GM12878 (cell line): ENCODE measurements around the gene TGFBI. TPM values are rescaled to one million over a fixed set of nuclear protein-coding genes. Genes with fewer than 3 reads are reported as not detected.

Experiments used
- ATAC-seq: fragments of 200-7000 bp; cut with Tn5 transposase; 3 replicates; pipeline ENCODE4 v1.9.1; 2020; ENCODE audit warnings: mild to moderate bottlenecking, moderate library complexity
- BruUV-seq: library from RNA; stranded (reverse); fragments of 400-500 nt; replicated peaks from 2 replicates; lab custom pipeline; 2021; lab: Mats Ljungman, UMichigan
- CTCF ChIA-PET: fragments of 300-600 bp; sonication (Branson Sonifier 250); formaldehyde crosslinking; extraction: SDS; loops from one replicate; lab custom pipeline; 2021; ENCODE audit warnings: inconsistent platforms; lab: Yijun Ruan, JAX
- POLR2A ChIA-PET: fragments of 350-600 bp; formaldehyde crosslinking; extraction: SDS; loops from one replicate; lab custom pipeline; 2021; ENCODE audit warnings: inconsistent platforms; lab: Charles Lee
- RAD21 ChIA-PET: fragments of 300-600 bp; sonication (Branson Sonifier 250); formaldehyde crosslinking; loops from one replicate; lab custom pipeline; 2023; ENCODE audit warnings: antibody characterized with exemption; ENCODE audit not compliant: unreplicated experiment; lab: Charles Lee
- SMC1A ChIA-PET: fragments of 300-600 bp; sonication (Branson Sonifier 250); formaldehyde crosslinking; loops from one replicate; lab custom pipeline; 2023; ENCODE audit not compliant: unreplicated experiment, uncharacterized antibody; lab: Charles Lee
- DNase-seq: peaks from one replicate; pipeline ENCODE4 v3.0.0-alpha.2; 2011; ENCODE audit warnings: low read depth, low spot score
- FAIRE-seq: peaks from 3 replicates; lab custom pipeline; 2011; peaks lifted over from hg19 to GRCh38; lab: Jason Lieb, UNC
- H2AFZ ChIP-seq: 2 replicates; pipeline ENCODE4 v1.6.0; 2011; ENCODE audit warnings: low read depth, low read length, control low read depth; ENCODE audit not compliant: control insufficient read depth
- H3K27ac ChIP-seq: 2 replicates; pipeline ENCODE4 v1.5.1; 2011; ENCODE audit warnings: control low read depth; ENCODE audit not compliant: control insufficient read depth, insufficient read depth
- H3K27me3 ChIP-seq, 2 experiments: replicated peaks in 1 of 2; 2 replicates each; pipeline versions ENCODE4 v1.6.0 to v1.6.1; 2011; ENCODE audit warnings: low read length in 1 of 2; ENCODE audit not compliant: control insufficient read depth in 2 of 2, insufficient read depth in 2 of 2
- H3K36me3 ChIP-seq, 2 experiments: 2 replicates each; pipeline ENCODE4 v1.5.1; 2011; ENCODE audit warnings: low read length in 1 of 2; ENCODE audit not compliant: control insufficient read depth in 2 of 2, insufficient read depth in 2 of 2
- H3K4me1 ChIP-seq: 2 replicates; pipeline ENCODE4 v1.6.1; 2011; ENCODE audit warnings: mild to moderate bottlenecking, low read length, moderate library complexity, mixed read lengths; ENCODE audit not compliant: control insufficient read depth, insufficient read depth
- H3K4me2 ChIP-seq: 2 replicates; pipeline ENCODE4 v1.6.0; 2011; ENCODE audit warnings: control low read depth; ENCODE audit not compliant: control insufficient read depth, insufficient read depth
- H3K4me3 ChIP-seq: fragments of 200-600 bp; sonication (generic); 2 replicates; pipeline ENCODE4 v1.5.1; 2016
- H3K79me2 ChIP-seq: 2 replicates; pipeline ENCODE4 v1.6.0; 2011; ENCODE audit warnings: low read length; ENCODE audit not compliant: control insufficient read depth, insufficient read depth
- H3K9ac ChIP-seq: 2 replicates; pipeline ENCODE4 v1.8.0; 2011; ENCODE audit warnings: low read length, control low read depth, mixed read lengths; ENCODE audit not compliant: control insufficient read depth, insufficient read depth
- H3K9me3 ChIP-seq: replicated peaks from 3 replicates; pipeline ENCODE4 v1.5.1; 2011; ENCODE audit warnings: mild to moderate bottlenecking, low read length; ENCODE audit not compliant: control insufficient read depth, insufficient read depth
- H4K20me1 ChIP-seq: 2 replicates; pipeline ENCODE4 v1.6.0; 2011; ENCODE audit not compliant: control insufficient read depth, insufficient read depth
- CTCF ChIP-seq, 3 experiments: IDR thresholded peaks in 2 of 3; conservative IDR thresholded peaks in 1 of 3; 2 replicates each; pipeline ENCODE4 v1.5.1; 2011; ENCODE audit warnings: low read depth in 3 of 3, low read length in 3 of 3, mild to moderate bottlenecking in 3 of 3, control low read depth in 2 of 3, moderate library complexity in 2 of 3, inconsistent platforms in 1 of 3, mixed read lengths in 1 of 3; ENCODE audit not compliant: control insufficient read depth in 2 of 3, insufficient read depth in 1 of 3; ENCODE audit errors: extremely low read depth in 1 of 3
- MTA3 ChIP-seq: IDR thresholded peaks from 2 replicates; pipeline ENCODE4 v1.6.1; 2012; ENCODE audit warnings: low read length, inconsistent platforms, borderline replicate concordance
- WGBS: methylation state at CpG from one replicate; pipeline ENCODE4 v1.1.6; 2016; ENCODE audit warnings: low lambda C conversion rate; ENCODE audit not compliant: insufficient replicate concordance, insufficient coverage; ENCODE audit errors: missing lambda C conversion rate; 5-methylcytosine and 5-hydroxymethylcytosine counted together
- in situ Hi-C: fragments of 300-500 bp; cut with MboI; formaldehyde crosslinking; loops from 9 replicates; pipeline ENCODE4 v1.14.3; 2018; ENCODE audit warnings: mixed read lengths
- intact Hi-C: fragments of 100-400 bp; cut with micrococcal nuclease; formaldehyde crosslinking; loops from one replicate; pipeline ENCODE4 v1.14.2; 2022; ENCODE audit not compliant: unreplicated experiment
- polyA plus RNA-seq, 11 experiments: library from polyadenylated mRNA; depleted of rRNA in 4 of 11; unstranded in 6 of 11; stranded (reverse) in 5 of 11; fragments of >200 nt; fragmentation: Nextera tagmentation in 4 of 11; fragmentation: Illumina TruSeq in 1 of 11; extraction: Ambion mirVana in 4 of 11; extraction: Trizol in 1 of 11; gene quantifications; 1 replicate in 1 of 11; 2 replicates in 10 of 11; pipeline versions ENCODE4 v1.2.1 to v1.2.3, GENCODE V29; 2011 to 2016; ENCODE audit warnings: inconsistent platforms in 2 of 11, missing spikeins in 2 of 11, low read depth in 1 of 11
- total RNA-seq, 4 experiments: library from RNA; depleted of rRNA in 3 of 4; stranded (reverse); fragments of >200 nt in 3 of 4; fragmentation: Illumina TruSeq in 1 of 4; extraction: Trizol in 1 of 4; gene quantifications; 2 replicates each; pipeline versions ENCODE4 v1.2.1 to v1.2.3, GENCODE V29; 2013 to 2021

Gene TGFBI
- total and polyA plus RNA-seq, 10 of the 15 experiments (the other 5 are each of a cell fraction or from before 2014, with no cell fraction given), result 0.12 to 1.8 (median 0.19) TPM

DNA sequence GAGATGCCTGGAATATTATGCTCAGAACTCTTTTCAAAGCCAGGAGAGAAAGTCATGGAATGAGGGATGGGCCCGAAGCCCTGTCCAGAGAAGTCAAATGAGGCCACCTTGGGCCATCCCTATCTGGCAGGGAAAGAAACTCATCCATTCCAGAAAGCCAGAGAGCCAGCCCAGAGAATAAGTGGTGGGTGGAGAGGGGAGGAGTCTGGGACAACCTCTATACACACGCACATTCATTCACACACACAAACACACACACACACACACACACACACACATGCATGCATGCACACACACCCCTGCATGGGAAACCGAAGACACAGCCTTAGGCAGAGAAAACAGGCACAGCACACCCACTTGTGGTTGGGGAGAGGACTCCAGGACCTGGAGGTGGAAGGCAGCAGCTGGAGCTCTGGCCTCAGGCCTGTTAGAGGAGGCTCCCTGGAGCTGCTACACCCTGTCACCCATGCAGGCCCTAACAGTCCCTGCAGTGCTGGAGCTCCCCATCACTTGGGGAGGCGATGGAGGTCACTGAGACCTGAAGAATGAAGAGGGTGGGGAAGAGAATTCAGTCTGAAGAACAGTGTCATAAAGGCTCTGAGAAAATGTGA lies 38.0 kb downstream of the TGFBI start:
- intact Hi-C loops, result no loop called here
- FAIRE-seq (no peak), DNase-seq (no peak), ATAC-seq (peak; percentile 62)
- no TSS peak for BruUV-seq
- ChIA-PET POLR2A (interaction anchor here (1.5 kb wide), 1 partner anchor 13 kb away, joined by 3 read pairs; no protein-coding TSS in a partner anchor), RAD21 (interaction anchor here (1.5 kb wide), 1 partner anchor 34 kb away, joined by 5 read pairs; no protein-coding TSS in a partner anchor), CTCF (interaction anchor here (1.6 to 5.9 kb wide), 2 partner anchors 9 to 16 kb away, joined by 4 to 74 read pairs; no protein-coding TSS in a partner anchor), SMC1A (interaction anchor here (1.2 to 5.1 kb wide), 3 partner anchors 15 to 106 kb away, joined by 3 to 56 read pairs (median 56); no protein-coding TSS in a partner anchor)
- Histone ChIP-seq H3K4me2 (no peak overlapping the region), H3K79me2 (no peaks in the 10 kb centered on the region), H3K4me3 (no peak overlapping the region), H2AFZ (no peak overlapping the region), H3K9me3 (no peaks in the 10 kb centered on the region; the same call in 2 of the 3 replicates), H3K4me1 (no peaks in the 10 kb centered on the region), H3K27me3 (no peaks in the 10 kb centered on the region; a peak in 1 of 4 replicates), H3K36me3 (no peaks in the 10 kb centered on the region; a peak in 1 of 4 replicates), H4K20me1 (no peaks in the 10 kb centered on the region), H3K27ac (no peak overlapping the region), H3K9ac (no peak overlapping the region)
- in situ Hi-C loops, result no loop called here
- TF ChIP-seq CTCF (IDR thresholded peaks at IDR 0.05 in 2 of 3, conservative IDR thresholded peaks at IDR 0.05 in 1 of 3; ENCODE audit: control insufficient read depth in 2 of 3, extremely low read depth in 1 of 3, insufficient read depth in 1 of 3, low read depth in 3 of 3, low read length in 3 of 3) (0 out of 6 replicates have a peak, but pooled peaks of 1 of the 3 experiments have one; percentile 2), MTA3 (no peak)
- WGBS, result 29% methylated on average over 4 of the region's 4 CpGs
